A673 (cell line): ENCODE data around the gene UPP1.

Experiments used
- CTCF ChIP-seq: fragments of 300-800, 200-600 bp; sonication (generic); conservative IDR thresholded peaks from 2 replicates; pipeline ENCODE4 v1.5.1; 2017; ENCODE audit warnings: low read depth, mild to moderate bottlenecking, antibody characterized with exemption, low read length, moderate library complexity, mixed read lengths
- EZH2 ChIP-seq: fragments of 200-600 bp; sonication (generic); IDR thresholded peaks from 2 replicates; pipeline ENCODE4 v1.6.1; 2017; ENCODE audit warnings: borderline replicate concordance, low read depth, mild to moderate bottlenecking, mixed read lengths, antibody characterized with exemption, low read length; ENCODE audit not compliant: poor library complexity, severe bottlenecking

DNA sequence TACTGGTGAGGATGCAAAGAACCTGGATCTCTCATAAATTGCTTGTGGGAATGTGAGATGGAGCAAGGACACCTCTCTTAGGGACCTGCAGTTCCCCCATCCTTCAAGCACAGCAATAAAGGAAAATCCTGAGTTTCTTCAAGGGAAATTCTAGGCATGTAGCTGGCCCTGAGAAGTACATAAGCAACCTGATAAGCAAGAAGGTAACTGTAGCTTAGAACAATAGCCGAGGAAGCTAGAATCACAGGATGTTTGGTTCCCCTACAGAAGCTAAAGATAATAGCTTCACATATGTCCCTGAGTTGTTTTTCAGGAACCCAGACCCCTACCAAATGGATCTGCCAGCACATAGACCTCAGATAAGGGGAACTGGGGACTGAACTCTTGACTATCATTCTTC, 11.6 kb upstream of the UPP1 start:
- TF ChIP-seq CTCF, result no peak
- no peak for TF ChIP-seq EZH2
